Nephron progenitor cell (in vitro differentiated cells): Measurements from ENCODE around the gene BNIP5.
A peak's percentile ranks its signal among the peaks of the same experiment; 100 is the strongest.

ENCODE experiments used
- DNase-seq: peaks from one replicate; pipeline ENCODE4 v3.0.0; 2021
- H3K27ac Mint-ChIP-seq: 2 replicates; pipeline ENCODE4 v1.8.0; 2021; ENCODE audit warnings: mild to moderate bottlenecking, moderate library complexity, mixed read lengths
- H3K27me3 Mint-ChIP-seq: 2 replicates; pipeline ENCODE4 v1.8.0; 2021; ENCODE audit warnings: mild to moderate bottlenecking, low read depth, mixed read lengths; ENCODE audit not compliant: poor library complexity
- H3K36me3 Mint-ChIP-seq: 2 replicates; pipeline ENCODE4 v1.8.0; 2021; ENCODE audit warnings: low read depth, mixed read lengths
- H3K4me1 Mint-ChIP-seq: 2 replicates; pipeline ENCODE4 v1.8.0; 2021; ENCODE audit warnings: mixed read lengths
- H3K4me3 Mint-ChIP-seq: 2 replicates; pipeline ENCODE4 v1.8.0; 2021; ENCODE audit warnings: mild to moderate bottlenecking, moderate library complexity, mixed read lengths
- H3K9me3 Mint-ChIP-seq: 2 replicates; pipeline ENCODE4 v1.8.0; 2021; ENCODE audit warnings: mild to moderate bottlenecking, moderate library complexity, mixed read lengths
- CTCF ChIP-seq: fragments of 200-600 bp; sonication (generic); IDR thresholded peaks from 2 replicates; pipeline ENCODE4 v1.5.0; 2021; ENCODE audit warnings: antibody characterized with exemption

The BNIP5 gene

GRCh38 chr6:36333171-36333895, 3.4 kb downstream of the BNIP5 start:
- peaks cover 62% of the 10 kb centered on the region for H3K4me1 Mint-ChIP-seq
- H3K27ac Mint-ChIP-seq = no peak overlapping the region
- TF ChIP-seq CTCF = no peak
- no peak for DNase-seq
- peaks cover 42% of the 10 kb centered on the region for H3K27me3 Mint-ChIP-seq
- no peaks in the 10 kb centered on the region for H3K9me3 Mint-ChIP-seq
- H3K4me3 Mint-ChIP-seq = no peak overlapping the region
- H3K36me3 Mint-ChIP-seq = no peaks in the 10 kb centered on the region

- Mint-ChIP-seq H3K4me1 (peaks cover 81% of the 10 kb centered on the region), H3K4me3 (no peak overlapping the region), H3K27me3 (peaks cover 30% of the 10 kb centered on the region), H3K9me3 (no peaks in the 10 kb centered on the region), H3K36me3 (no peaks in the 10 kb centered on the region), H3K27ac (no peak overlapping the region)
- TF ChIP-seq CTCF = no peak
- no peak for DNase-seq
These were observed 5.3 kb downstream of the BNIP5 start for GRCh38 chr6:36331381-36331780.

- TF ChIP-seq CTCF = no peak
- H3K27me3 Mint-ChIP-seq = peaks cover 20% of the 10 kb centered on the region
- H3K36me3 Mint-ChIP-seq = no peaks in the 10 kb centered on the region
- H3K4me1 Mint-ChIP-seq = peaks cover 87% of the 10 kb centered on the region
- no peak overlapping the region for H3K4me3 Mint-ChIP-seq
- no peak for DNase-seq
- no peaks in the 10 kb centered on the region for H3K9me3 Mint-ChIP-seq
- H3K27ac Mint-ChIP-seq = no peak overlapping the region
These were observed 6.3 kb downstream of the BNIP5 start for GRCh38 chr6:36330366-36330765.

- TF ChIP-seq CTCF = no peak
- peak; percentile 71 for DNase-seq
- no peak overlapping the region for H3K4me3 Mint-ChIP-seq
- H3K27ac Mint-ChIP-seq = no peak overlapping the region
- H3K9me3 Mint-ChIP-seq = no peaks in the 10 kb centered on the region
- peaks cover 87% of the 10 kb centered on the region for H3K4me1 Mint-ChIP-seq
- H3K36me3 Mint-ChIP-seq = no peaks in the 10 kb centered on the region
- H3K27me3 Mint-ChIP-seq = peaks cover 14% of the 10 kb centered on the region
These were observed 6.8 kb downstream of the BNIP5 start for GRCh38 chr6:36329798-36330291.

GRCh38 chr6:36328600-36328999, 8.1 kb downstream of the BNIP5 start:
- Mint-ChIP-seq H3K36me3 (no peaks in the 10 kb centered on the region), H3K9me3 (no peaks in the 10 kb centered on the region), H3K27ac (peak overlapping the region; percentile 6), H3K4me1 (peaks cover 80% of the 10 kb centered on the region), H3K27me3 (peaks cover 16% of the 10 kb centered on the region), H3K4me3 (no peak overlapping the region)
- no peak for TF ChIP-seq CTCF
- DNase-seq = no peak

- TF ChIP-seq CTCF = no peak
- no peak overlapping the region for H3K4me3 Mint-ChIP-seq
- H3K4me1 Mint-ChIP-seq = peaks cover 79% of the 10 kb centered on the region
- H3K27ac Mint-ChIP-seq = no peak overlapping the region
- H3K27me3 Mint-ChIP-seq = peaks cover 22% of the 10 kb centered on the region
- H3K36me3 Mint-ChIP-seq = no peaks in the 10 kb centered on the region
- no peaks in the 10 kb centered on the region for H3K9me3 Mint-ChIP-seq
- no peak for DNase-seq
These were observed 8.8 kb downstream of the BNIP5 start for GRCh38 chr6:36327919-36328236.
